Cardiac fibroblast (primary cell): Measurements from ENCODE around the gene NFIX.

ENCODE experiments used
- DNase-seq, 2 donors: peaks; one replicate each; pipeline versions ENCODE4 v3.0.0 to v3.0.0-alpha.2; 2010; ENCODE audit warnings: low read depth in 2 of 2
- H3K4me3 ChIP-seq, 2 donors: replicated peaks in 1 of 2; 1 replicate in 1 of 2; 2 replicates in 1 of 2; pipeline ENCODE4 v1.5.1; 2011; ENCODE audit warnings: low read depth in 2 of 2, low read length in 2 of 2, mild to moderate bottlenecking in 2 of 2, moderate library complexity in 1 of 2
- CTCF ChIP-seq: IDR thresholded peaks from one replicate; pipeline ENCODE4 v1.5.1; 2011; ENCODE audit warnings: low read depth, mild to moderate bottlenecking, low read length, inconsistent platforms

Gene NFIX

GRCh38 chr19:13053761-13054625 lies 58.7 kb downstream of the NFIX start:
- no peak for TF ChIP-seq CTCF
- no peak overlapping the region for H3K4me3 ChIP-seq
- peak; percentile 95 to 98 for DNase-seq

- no peak for TF ChIP-seq CTCF
Measured at GRCh38 chr19:13054626-13055212, 59.4 kb downstream of the NFIX start.

GRCh38 chr19:13055213-13056051 lies 60.2 kb downstream of the NFIX start:
- peak; percentile 90 to 98 for DNase-seq
- TF ChIP-seq CTCF: no peak
- H3K4me3 ChIP-seq: peak overlapping the region in 1 of 2 donors; percentile 15

More at GRCh38 chr19:13054626-13055212, 59.4 kb downstream of the NFIX start:
- no peak overlapping the region for H3K4me3 ChIP-seq
- no peak for DNase-seq

GRCh38 chr19:13056052-13056660 lies 60.9 kb downstream of the NFIX start:
- no peak for TF ChIP-seq CTCF
- peak overlapping the region in 1 of 2 donors; percentile 15 for H3K4me3 ChIP-seq
- peak; percentile 74 to 83 for DNase-seq

- no peak for DNase-seq
- TF ChIP-seq CTCF: no peak
- H3K4me3 ChIP-seq: no peak overlapping the region
Measured at GRCh38 chr19:13057147-13057572, 61.9 kb downstream of the NFIX start.

GRCh38 chr19:13057744-13058143 lies 62.5 kb downstream of the NFIX start:
- TF ChIP-seq CTCF: no peak
- peak in 1 of 2 donors; percentile 52 for DNase-seq
- H3K4me3 ChIP-seq: no peak overlapping the region
